HG02852 (cell line): Measurements from ENCODE around the gene ZNF280B.
"Not testable (repeated sequence)": the region's sequence is repeated elsewhere in the genome, so short reads cannot be mapped to it uniquely, and the experiment has no call there.

ENCODE experiments used
- ATAC-seq: cut with Tn5 transposase; IDR thresholded peaks from one replicate; pipeline ENCODE4 v1.9.1; 2021; ENCODE audit warnings: mild to moderate bottlenecking, moderate library complexity; ENCODE audit not compliant: unreplicated experiment

ZNF280B gene

DNA sequence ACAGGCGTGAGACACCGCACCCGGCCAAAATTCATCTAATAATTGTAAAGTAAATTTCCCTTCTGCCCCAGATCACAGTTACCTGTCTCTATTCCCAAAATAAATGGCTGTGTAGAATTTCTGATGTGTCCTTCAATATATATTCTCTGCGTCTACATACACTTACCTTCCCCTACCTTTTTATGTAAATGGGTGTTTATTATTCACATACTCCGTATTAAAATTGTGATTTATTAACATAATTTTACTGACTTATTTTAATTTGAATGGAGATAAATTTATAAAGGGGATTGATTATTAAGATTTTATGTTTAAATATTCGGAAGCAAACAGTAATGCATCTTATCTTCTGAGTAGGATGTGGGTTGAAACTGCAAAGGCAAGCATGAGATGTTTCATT, 28.0 kb upstream of the ZNF280B start:
- no peak for ATAC-seq

- no peak for ATAC-seq
These were observed 27.1 kb upstream of the ZNF280B start for GRCh38 chr22:22535662-22536061.

GRCh38 chr22:22534604-22535415, 26.3 kb upstream of the ZNF280B start:
- no peak for ATAC-seq

- no peak for ATAC-seq
These were observed 25.3 kb upstream of the ZNF280B start for GRCh38 chr22:22533863-22534262.

- ATAC-seq, result no peak
These were observed 24.9 kb upstream of the ZNF280B start for GRCh38 chr22:22533417-22533816.

- not testable (repeated sequence) for ATAC-seq
These were observed 24.1 kb upstream of the ZNF280B start for GRCh38 chr22:22532547-22533071.

DNA sequence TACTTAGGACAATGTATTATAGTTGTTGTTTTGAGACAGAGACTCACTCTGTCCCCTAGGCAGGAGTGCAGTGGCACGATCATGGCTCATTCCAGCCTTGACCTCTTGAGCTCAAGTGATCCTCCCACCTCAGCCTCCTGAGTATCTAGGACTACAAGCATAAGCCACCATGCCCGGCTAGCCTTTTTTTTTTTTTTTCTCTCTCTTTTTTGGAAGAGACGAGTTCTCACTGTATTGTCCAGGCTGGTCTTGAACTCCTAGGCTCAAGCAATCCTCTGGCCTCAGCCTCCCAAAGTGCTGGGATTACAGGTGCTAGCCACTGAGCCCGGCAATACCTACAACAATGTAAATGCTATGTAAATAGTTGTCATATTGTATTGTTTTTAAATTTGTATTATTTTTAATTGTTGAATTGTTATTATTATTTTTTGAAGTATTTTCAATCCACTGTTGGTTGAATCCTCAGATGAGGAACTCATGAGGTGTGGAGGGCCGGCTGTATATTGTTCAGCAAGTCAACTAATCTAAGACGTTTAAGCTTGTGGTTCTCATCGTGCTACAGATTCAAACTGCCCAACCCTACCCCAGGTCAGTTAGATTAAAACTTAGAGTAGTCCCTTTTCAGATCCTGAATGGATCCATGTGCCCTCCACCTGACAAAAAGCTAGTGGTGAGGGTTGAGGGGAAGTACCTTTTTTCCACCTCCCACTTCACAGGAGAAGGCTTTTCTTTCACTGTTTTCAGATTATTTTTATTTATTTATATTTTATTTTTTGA, 23.4 kb upstream of the ZNF280B start:
- no peak for ATAC-seq

GRCh38 chr22:22528780-22529179, 20.2 kb upstream of the ZNF280B start:
- ATAC-seq, result no peak

DNA sequence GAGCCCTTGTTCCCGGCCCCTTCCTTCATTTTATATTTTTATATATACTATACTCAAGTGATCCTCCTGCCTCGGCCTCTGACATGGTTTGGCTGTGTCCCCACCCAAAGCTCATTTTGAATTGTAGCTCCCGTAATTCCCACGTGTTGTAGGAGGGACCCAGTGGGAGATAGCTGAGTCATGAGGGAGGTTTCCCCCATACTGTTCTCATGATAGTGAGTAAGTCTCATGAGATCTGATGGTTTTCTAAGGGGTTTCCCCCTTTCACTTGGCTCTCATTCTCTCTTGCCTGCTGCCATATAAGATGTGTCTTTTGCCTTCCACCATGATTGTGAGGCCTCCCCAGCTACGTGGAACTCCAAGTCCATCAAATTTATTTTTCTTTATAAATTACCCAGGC, 18.8 kb upstream of the ZNF280B start:
- ATAC-seq, result no peak

GRCh38 chr22:22526125-22526912, 17.8 kb upstream of the ZNF280B start:
- no peak for ATAC-seq

- ATAC-seq, result no peak
These were observed 15.0 kb upstream of the ZNF280B start for GRCh38 chr22:22523494-22523893.

- no peak for ATAC-seq
These were observed 13.1 kb upstream of the ZNF280B start for GRCh38 chr22:22521631-22522030.

- ATAC-seq, result no peak
These were observed 12.4 kb upstream of the ZNF280B start for GRCh38 chr22:22520667-22521602.

GRCh38 chr22:22520020-22520656, 11.6 kb upstream of the ZNF280B start, which contains the start of gene ZNF280A:
Gene ZNF280A, minus strand, starts transcription at chr22:22520270. Its CDS starts 4,640 bp downstream, at chr22:22515630.
- no peak for ATAC-seq

- ATAC-seq, result no peak
These were observed 11.0 kb upstream of the ZNF280B start for GRCh38 chr22:22519591-22519990.

DNA sequence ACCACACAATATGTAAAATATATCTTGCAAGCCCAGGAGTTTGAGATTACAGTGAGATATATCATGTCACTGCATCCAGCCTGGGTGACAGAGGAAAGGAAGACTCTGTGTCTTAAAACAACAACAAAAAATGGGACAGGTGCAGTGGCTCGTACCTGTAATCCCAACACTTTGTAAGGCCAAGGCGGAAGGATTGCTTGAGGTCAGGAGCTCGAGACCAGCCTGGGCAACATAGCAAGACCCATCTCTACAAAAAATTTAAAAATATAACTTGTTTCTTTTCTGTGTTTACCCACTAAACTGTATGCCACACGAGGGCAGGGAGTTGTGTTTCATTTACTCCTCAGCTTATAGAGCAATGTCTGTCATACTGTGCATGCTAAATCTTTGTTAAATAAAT, 8.4 kb upstream of the ZNF280B start:
- ATAC-seq, result no peak

DNA sequence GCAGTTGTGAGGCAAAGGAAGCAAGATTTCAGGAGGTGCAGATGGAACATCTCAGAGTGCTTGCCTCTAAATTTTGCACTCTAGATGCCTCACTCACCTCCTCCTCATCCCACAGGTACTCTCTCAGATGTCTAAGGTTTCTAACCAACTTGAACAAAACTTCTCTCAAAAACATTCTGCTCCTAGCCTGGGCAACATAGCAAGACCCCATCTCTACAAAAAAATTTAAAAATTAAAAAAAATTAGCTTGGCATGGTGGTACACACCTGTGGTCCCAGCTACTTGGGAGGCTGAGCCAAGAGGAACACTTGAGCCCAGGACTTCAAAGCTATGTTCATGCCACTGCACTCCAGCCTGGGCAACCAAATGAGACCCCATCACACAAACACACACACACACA, 7.3 kb upstream of the ZNF280B start:
- no peak for ATAC-seq

DNA sequence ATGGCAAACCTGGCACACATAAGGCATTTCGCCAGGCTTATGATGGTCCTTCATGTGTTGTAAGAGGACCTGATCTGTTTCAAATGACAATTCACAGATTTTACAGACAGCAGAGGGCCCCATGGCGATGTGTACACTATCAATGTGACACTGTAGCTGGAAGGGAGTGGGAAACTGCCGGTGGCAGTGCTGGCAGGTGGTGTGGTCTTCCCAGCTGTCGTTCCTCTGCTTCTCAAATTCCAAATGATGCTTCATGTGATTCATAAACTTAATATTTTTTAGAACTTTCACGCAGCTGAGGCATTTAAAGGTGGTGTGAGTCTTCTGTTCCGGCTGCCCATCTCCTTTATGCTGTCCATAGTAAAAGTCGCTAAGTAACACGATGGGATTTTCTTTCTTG, 5.9 kb upstream of the ZNF280B start:
- ATAC-seq, result not testable (repeated sequence)

DNA sequence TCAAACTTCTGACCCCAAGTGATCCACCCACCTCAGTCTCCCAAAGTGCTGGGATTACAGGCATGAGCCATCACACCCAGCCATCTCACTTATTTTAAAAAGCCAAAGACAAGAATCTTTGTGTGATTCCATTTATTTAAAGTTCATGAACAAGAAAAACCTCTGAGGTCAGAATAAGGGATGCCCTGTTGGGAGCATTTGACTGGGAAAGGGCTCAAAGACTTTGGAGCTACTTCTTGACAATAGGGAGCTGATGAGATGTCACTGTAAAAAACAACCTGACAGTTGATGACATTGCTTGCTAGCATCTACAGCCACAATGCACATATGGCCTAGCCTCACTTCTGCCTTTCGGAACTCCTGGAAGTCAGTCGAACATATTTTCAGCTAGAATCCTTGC, 5.1 kb upstream of the ZNF280B start:
- no peak for ATAC-seq
